HTERT RPE-1 (cell line): ENCODE results near the gene ELK4.

Experiments used
- in situ Hi-C: fragments of 300-500 bp; cut with MboI; formaldehyde crosslinking; loops from 4 replicates; pipeline ENCODE4 v1.14.3; 2020; ENCODE audit warnings: low sequenced_read_pairs

ELK4 gene

DNA sequence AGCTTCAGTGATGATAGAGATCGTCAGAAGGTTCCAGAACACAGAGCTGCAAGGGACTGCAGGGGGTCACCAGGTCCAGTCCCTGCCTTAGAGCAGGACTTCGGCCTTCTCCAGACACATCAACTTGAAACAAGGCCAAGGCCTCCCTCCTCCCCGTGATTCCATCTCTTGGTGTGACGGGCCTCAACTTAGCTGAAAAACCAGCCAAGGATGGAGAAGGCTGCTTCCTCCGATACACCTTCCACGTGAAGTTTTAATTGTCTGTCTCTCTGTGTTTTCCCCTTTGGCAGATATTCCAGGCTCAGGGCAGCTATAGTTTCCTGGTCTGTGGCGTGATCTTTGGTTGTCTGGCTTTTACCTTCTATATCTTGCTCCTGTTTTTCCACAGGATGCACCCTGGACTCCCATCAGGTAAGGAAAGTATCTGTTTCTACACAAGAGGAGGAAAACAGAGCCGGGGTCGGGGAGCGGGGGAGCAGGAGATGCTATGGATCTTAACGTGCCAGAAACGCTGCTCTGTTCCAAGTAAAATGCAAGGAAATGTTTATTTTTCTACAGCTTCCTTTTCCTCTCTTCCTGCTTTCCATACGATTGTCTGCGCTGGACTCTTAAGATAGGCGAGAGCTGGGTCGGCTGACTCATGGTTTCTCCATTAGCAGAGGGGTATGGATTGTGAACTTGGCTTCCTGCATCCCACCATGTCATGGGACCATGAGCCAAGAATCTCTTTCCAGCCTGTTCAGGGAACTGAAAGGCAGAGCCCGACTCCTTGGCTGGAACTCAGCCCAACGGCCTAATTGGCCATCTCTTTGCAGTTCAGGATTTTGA lies 32.8 kb downstream of the ELK4 start:
- in situ Hi-C loops: no loop called here

DNA sequence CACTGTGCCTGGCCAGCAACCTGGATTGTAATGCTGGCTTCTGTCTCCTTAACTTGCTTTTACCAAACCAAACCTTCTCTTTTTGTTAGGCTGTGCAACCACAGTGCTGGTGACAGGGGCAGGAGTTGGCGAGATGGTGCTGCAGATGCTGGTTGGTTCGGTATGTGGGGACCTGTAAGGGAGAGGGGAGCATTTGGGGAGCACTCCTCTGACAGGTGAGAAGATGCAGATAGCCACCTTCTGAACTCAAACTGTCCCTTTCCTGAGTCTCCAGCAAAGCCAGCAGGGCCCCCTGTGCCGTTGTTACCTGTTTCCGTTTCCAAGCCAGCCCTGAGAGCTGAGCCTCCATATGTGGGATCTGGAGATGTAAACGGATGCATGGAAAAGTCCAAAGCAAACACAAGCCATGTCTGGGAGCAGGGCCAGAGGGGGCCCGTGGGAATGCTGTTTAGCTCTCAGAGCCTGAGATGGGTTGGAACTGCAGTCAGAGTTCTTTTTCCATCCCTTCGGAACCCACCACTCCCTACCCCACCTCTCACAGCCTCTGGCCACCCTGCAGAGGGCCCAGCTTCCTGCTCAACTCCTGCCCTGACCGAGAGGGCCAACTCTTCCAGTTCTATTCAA lies 34.0 kb downstream of the ELK4 start:
- in situ Hi-C loops: no loop called here

DNA sequence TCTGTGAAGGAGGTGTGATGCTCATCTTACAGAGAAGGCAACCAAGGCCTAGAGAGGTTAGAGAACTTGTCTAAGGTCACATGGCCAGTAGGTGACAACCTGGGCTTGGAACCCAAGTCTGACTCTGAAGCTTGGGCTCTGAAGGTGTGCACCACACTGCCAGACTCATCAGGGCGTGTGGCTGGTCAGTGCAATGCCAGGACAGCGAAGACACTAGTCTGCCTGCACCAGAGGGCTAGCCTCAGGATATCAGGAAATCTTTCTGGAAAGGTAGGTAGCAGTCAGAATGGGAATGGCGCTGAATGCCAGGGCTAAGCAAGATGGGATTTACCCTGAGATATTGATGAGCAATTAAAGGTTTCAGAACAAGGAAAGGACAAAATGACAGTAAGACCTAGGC lies 34.9 kb downstream of the ELK4 start:
- in situ Hi-C loops: no loop called here

DNA sequence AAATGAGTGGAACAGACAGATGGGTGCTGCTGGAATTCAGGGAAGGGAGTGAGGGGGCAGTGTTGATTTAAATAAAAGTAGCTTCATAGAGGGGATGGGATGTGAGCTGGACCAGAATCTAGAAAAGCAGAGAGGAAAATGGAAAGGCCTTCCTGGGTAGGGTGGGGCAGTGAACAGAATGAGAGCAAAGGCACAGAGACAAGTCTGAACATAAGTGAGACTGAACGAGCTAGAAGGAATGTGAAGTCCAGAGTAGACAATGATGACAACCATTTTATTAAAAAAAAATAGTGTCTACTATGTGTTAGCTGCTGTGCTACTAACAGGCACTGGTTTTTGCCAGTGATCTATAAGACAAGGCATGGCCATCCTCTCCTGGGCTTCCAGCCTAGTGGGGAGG lies 36.0 kb downstream of the ELK4 start:
- in situ Hi-C loops: no loop called here

DNA sequence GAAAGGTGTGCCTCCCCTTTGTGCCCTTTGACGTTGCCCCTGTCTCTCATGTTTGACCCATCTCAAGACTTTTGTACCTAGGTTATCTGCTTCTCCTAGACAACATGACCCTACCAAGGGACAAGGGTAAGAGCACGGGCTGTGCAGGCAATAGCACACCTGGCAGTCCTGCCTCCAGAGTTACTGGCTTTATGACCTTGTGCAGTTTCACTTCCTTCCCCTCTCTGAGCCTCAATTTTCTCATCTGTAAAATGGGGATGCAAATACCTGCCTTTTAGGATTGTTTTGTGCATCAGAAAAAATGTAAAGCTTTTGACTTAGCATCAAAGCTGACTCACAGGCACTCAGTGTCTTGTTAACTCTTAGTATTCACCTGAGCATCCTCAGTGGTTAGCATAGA lies 36.4 kb downstream of the ELK4 start:
- in situ Hi-C loops: no loop called here

DNA sequence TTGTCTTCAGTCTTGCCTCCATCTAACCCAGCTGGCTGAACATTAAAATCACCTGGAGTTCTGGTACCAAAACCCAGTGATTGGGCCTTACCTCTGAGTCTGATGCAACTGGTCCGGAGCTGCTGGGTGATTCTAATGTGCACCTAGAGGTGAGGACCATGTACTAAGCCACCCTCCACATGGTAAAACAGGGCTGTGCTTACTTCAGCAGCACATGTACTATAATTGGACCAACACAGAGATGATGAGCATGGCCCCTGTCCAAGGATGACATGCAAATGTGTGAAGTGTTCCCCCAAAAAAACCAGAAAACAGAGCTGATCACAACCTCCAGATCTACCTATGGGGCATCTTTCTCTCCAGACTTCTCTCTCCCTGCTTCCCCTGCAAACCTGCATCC lies 37.0 kb downstream of the ELK4 start:
- in situ Hi-C loops: no loop called here

DNA sequence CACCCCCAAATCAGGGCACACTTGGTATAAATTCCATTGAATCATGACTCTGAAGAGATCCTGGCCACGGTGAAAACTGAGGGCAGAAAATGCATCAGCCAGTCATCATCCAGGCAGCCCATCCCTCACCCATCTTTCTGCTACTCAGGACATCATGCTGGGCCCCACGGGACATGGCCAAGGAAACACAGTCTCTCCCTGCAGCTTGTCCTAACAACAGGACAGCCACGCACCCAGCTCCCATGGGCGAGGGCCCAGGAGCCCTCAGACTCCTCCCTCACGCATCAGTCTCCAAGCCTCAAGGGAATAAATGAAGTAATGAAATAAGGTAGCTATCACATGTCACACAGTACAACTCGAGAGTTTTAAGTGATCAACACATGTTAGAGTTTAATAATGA lies 37.8 kb downstream of the ELK4 start:
- in situ Hi-C loops: no loop called here

DNA sequence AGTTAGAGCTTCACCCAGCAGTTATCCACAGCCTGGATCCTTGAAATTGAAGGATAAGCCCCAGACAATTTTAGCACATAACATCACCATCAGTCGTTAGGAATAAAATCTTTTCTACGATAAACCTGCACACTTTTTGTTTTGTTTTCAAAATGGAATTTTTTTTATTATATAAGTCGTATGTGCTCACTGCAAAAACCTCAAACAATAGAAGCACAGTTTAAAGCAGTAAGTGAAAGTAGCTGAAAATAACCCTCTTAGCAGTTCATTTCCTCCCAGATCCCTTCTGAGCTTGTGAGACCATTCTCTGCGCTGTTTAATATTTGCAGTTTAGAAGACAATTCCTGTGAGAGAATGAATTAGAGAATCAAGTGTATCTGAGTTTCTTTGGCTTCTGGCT lies 38.3 kb downstream of the ELK4 start:
- in situ Hi-C loops: no loop called here

DNA sequence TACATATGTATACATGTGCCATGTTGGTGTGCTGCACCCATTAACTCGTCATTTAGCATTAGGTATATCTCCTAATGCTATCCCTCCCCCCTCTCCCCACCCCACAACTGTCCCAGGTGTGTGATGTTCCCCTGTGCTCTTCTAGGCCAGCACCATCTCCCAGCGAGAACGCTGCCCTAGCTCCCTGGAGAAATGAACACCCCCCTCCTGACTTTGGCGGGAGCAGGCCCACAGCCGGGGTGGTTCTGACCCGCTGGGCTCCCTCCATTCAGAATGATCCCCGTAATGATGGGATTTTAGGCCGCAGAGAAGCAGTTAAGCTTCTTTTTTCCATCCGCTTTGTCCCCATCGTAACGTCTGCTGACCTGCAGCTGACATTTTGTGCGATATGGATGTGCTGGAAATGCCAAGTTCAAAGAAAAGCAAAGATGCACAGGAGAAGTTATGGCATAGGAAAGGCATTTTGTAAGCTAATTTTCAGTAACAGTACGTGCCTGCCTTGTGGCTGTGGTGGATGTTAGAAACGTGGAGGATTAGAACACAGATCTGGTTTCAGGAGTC lies 39.3 kb downstream of the ELK4 start:
- in situ Hi-C loops: no loop called here

DNA sequence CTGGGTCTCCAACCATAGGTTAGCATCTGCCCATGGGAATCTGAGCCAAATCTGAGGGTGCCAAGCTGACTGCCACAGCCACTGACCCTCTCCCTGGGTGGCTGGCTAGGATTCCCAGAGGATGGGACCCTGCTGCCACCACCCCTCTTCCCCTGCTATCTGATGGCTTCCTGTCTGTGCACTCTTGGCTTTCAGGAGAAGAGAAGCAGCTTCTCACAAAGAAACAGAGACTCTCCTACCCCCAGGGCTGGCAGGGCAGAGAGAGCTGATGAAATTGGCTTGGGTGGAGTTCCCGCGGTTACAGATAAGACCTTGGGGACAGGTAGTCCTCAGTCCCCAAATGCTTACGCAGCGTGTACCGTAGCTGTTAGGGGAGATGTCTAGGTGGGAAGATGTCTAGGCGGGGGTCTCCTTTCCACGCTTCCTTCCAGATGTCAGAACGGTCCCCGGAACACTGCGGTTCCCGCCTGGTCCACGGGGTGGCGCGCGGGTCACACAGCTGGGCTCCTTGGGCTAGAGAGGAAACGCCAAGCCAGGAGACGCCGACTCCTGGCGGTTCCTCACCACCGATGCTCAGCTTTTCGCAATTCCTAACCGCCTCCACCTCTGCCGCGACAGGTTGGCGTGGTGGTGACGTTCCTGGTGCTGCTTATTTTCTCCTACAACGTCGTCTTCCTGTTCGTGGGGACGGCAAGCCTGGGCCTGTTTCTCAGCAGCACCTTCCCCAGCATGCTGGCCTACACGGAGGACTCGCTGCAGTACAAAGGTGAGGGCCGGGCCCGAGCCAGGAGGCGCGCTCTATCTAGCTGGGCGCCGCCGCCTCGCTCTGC lies 40.1 kb downstream of the ELK4 start:
- in situ Hi-C loops: no loop called here

DNA sequence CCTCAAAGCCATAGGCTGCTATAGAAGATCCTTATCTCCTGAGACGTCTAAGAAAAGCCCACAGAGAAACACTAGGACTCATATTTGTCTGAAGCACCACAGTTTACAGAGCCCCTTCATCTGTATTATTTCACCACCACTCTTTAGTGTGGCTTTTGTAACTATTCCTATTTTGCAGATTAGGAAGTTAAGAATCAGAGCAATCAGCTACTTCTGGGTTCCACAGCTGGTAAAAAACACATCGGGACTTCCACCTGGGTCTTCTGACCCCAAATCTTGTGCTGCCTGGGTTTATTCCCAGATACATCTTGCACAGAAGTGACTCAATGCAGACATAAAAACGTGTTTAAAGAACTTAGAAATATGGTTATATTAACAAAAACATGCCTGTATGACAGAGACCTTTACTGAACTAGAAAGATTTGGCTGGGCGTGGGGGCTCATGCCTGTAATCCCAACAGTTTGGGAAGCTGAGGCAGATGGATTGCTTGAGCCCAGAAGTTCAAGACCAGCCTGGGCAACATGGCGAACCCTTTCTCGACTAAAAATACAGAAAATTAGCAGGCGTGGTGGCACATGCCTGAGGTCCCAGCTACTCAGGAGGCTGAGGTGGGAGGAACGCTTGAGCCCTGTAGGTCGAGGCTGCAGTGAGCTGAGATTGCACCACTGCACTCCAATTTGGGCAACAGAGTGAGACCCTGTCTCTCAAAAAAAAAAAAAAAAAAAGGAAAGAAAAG lies 40.9 kb downstream of the ELK4 start:
- in situ Hi-C loops: no loop called here

DNA sequence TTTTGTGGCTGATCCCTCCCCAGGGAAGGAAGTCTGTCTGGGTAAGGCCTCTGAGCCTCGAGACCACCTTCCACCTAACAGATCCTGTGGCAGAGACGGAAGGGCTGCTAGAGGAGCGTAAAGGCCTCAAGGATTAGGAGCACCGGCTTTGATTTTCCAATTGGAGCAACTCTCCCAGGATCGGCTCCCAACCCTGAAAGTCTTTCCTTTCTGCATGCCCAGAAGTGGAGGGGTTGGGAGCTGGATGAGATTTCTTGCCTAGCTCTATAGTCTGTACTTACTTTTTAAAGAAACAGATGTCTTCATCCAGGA lies 41.4 kb downstream of the ELK4 start:
- in situ Hi-C loops: no loop called here

DNA sequence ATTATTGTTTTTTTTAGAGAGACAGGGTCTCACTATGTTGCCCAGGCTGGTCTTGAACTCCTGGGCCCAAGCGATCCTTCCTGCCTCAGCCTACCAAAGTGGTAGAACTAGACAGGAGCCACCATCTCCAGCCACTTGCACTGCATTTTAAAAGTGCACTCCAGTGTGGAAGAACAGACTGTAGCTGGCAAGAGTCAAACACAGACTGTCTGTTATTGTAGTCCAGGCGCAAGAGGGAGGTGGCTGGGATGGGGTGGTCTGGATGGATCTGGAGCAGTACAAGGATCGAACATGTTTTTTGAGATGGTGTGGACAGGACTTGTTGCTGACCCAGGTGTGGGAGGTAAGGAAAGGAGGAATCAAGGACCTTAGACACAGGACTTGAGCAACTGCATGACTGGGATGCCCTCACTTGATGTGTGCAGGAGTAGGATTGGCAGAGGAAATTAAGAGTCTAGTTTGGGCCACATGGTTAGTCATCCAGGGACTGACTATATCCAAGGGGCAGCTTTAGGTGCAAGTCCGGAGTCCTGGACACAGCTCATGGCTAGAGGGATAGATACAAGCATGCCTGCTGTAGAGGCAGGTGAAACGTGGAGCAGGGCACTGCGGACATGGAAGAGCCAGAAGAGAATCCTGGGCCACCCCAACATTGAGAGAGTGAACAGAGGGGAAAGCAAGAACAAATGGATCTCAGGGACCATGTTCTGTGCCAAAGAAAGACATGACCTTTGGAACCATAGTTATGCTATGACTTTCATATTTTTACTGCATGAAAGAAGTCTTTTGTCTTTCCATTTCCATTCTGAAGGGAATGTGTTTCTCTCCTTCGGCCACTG lies 42.0 kb downstream of the ELK4 start:
- in situ Hi-C loops: no loop called here

DNA sequence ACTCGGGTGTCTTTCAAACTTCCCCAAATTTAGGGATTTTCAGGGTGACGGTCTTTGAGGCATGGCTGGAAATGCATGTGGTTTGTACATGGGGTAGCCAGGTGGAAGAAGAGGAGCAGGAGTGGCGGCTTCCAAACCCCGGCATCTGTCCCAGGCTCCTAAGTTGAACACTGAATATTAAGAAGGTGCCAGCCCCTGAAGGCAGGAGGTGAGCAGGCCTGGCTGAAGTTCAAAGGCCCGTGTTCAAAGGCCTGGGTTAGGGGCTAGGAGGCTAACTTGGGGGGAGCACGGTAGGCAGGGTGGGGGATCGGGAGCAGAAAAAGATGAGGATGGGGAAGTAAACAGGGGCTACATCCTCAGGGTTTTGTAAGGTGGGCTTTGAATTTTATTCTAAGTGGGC lies 42.8 kb downstream of the ELK4 start:
- in situ Hi-C loops: no loop called here

DNA sequence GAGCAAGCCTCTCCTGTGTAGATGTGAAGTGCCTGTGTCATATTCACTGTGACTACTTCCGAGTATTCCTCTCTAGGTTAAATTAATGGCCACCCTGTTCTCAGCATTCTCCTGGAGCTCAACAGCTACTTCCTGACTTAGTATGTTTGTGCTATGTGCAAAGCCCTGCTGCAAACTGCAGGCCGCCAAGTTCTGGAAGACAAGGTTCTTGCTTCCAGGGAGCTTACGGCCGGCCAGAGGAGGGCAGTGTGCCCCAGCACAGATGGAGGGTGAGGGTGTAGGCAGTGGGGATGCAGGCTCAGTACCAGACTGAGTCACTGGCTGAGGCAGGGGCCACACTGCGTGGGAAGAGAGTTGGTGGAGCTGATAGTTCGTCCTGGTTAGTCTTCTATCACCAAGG lies 43.2 kb downstream of the ELK4 start:
- in situ Hi-C loops: no loop called here

DNA sequence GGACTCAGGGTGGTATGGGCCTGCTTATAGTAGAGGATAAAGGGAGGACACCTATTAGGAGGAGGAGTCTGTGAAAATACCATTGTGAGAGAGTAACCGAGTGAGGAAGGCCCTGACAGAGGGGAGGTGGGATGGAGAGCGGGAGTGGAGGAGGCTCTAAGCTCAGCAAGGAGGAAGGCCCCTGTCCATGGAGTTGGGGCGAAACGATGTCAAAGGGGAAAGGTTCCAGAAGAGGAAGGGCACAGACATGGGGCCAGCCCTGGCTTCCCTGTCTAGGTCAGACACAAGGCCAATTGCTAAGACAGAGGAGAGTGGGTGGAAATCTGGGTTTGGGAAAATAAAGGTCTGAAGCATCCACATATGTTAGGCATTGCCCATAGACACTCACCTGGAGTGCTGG lies 44.2 kb downstream of the ELK4 start:
- in situ Hi-C loops: no loop called here

DNA sequence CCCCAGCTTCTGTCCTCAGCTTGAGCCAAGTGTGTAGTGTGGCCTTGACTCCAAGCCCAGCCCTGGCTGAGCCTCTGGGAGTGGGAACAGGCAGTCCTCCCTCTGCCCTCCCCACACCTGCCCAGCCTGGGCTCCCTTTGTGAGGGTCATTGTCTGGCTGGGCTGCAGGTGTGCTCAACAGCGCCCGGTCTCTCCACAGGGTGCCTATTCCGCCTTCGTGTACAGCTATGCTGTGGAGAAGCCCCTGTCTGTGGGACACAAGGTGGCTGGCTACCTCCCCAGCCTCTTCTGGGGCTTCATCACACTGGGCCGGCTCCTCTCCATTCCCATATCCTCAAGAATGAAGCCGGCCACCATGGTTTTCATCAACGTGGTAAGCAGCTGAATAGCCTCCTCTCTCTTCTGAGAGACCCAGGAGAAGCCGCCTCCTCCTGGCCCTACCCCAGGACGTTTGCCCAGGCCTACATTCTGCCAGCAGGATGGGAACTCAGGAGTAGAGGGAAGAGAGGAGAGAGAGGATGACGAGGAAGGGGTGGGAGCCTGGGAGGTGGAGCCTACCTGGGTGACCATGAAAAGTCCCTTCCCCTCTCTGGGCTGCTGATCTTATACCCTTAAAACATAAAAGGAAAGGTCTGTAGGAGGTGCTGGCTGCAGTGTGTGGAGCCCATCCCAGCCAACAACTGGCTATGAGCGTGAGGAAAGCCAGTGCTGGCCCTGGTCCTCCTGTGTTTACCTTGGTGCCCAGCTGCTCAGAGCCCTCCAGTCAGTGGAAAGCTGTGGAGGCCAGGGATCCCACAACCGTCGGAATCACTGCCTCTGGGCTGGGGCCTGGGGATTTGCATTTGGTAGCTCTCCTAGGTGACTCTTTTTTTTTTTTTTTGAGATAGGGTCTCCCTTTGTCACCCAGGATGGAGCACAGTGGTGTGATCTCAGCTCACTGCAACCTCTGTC lies 45.7 kb downstream of the ELK4 start:
- in situ Hi-C loops: no loop called here

DNA sequence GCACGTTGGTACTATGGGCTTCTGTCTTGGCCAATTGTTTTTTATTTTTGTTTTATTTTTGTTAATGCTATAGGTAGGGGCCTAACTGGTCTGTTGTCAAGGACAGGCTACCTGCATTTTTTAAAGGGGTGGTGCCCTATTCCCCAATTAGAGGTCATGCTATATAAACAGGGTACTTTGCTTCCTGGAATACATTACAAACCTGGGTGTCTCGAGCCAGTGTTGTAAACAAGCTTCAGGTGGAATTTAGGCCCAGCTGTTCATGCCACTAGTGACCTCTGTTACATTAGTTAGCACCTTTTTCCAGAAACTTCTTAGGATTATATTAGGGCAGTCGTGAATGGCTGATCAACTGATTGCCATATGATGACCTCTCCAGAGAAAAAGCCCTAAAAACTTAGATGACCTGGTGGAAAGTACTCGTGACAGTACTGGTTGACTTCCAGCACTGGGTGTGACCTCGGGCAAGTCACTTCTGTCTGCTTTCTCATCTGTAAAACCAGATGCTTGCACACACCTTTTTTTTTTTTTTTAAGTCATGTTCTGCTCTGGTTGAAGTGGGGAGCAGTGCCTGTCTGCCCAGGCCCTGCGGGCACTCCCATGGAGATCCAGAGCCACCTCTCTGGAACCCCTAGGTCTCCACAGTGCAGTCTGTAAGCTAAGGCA lies 46.5 kb downstream of the ELK4 start:
- in situ Hi-C loops: no loop called here

DNA sequence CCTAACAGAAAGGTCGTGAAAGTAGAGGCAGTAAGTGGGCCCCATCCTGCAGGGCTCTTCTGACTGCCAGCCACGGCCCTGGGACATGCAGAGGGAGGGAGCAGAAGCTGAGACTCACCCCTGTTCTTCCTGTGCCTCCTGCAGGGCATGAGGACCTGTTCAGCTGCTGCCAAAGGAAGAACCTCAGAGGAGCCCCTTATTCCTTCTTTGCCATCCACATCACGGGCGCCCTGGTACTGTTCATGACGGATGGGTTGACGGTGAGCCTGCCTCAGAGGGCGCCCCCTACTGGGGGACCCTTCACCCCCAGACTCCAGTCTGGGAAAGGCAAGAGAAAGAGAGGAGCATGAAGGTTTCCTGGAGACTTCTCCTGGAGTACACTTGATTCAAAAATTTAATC lies 47.1 kb downstream of the ELK4 start:
- in situ Hi-C loops: no loop called here
